HepG2 (cell line): Measurements from ENCODE around the gene SERPINE2. TPM values are rescaled to one million over a fixed set of nuclear protein-coding genes. Genes with fewer than 3 reads are reported as not detected.

ENCODE experiments used
- BRCA1 ChIP-seq: sonication (generic); formaldehyde crosslinking; IDR thresholded peaks from 2 replicates; pipeline ENCODE4 v1.4.0; 2020; ENCODE audit warnings: missing genetic modification reagents
- EED ChIP-seq: sonication (generic); formaldehyde crosslinking; IDR thresholded peaks from 2 replicates; pipeline ENCODE4 v1.5.0; 2020; ENCODE audit warnings: mild to moderate bottlenecking, missing genetic modification reagents
- GATAD2A ChIP-seq: IDR thresholded peaks from 2 replicates; pipeline ENCODE4 v1.6.1; 2016
- HIVEP1 ChIP-seq: sonication (generic); formaldehyde crosslinking; IDR thresholded peaks from 2 replicates; pipeline ENCODE4 v1.4.0; 2020; ENCODE audit warnings: mild to moderate bottlenecking, missing genetic modification reagents
- NFATC3 ChIP-seq: sonication (generic); formaldehyde crosslinking; IDR thresholded peaks from 2 replicates; pipeline ENCODE4 v1.5.1; 2020; ENCODE audit warnings: mild to moderate bottlenecking, missing genetic modification reagents
- PRMT3 ChIP-seq: sonication (generic); formaldehyde crosslinking; IDR thresholded peaks from 2 replicates; pipeline ENCODE4 v1.8.1; 2022; ENCODE audit warnings: low read depth, mild to moderate bottlenecking, moderate library complexity, missing genetic modification reagents, borderline replicate concordance
- SP4 ChIP-seq: sonication (generic); formaldehyde crosslinking; IDR thresholded peaks from 2 replicates; pipeline ENCODE4 v1.8.1; 2023; ENCODE audit warnings: mild to moderate bottlenecking, missing genetic modification reagents
- ZNF20 ChIP-seq: sonication (generic); formaldehyde crosslinking; IDR thresholded peaks from 2 replicates; pipeline ENCODE4 v1.4.0; 2020; ENCODE audit warnings: mild to moderate bottlenecking, moderate library complexity, missing genetic modification reagents
- ZNF232 ChIP-seq: sonication (generic); formaldehyde crosslinking; IDR thresholded peaks from 2 replicates; pipeline ENCODE4 v1.4.0; 2020; ENCODE audit warnings: missing genetic modification reagents, borderline replicate concordance
- ZSCAN9 ChIP-seq: IDR thresholded peaks from 2 replicates; pipeline ENCODE4 v1.6.1; 2016; ENCODE audit warnings: borderline replicate concordance
- polyA plus RNA-seq, 8 experiments: library from polyadenylated mRNA; depleted of rRNA in 3 of 8; stranded (reverse) in 7 of 8; unstranded in 1 of 8; fragments of >200 nt; fragmentation: Illumina TruSeq in 4 of 8; extraction: Trizol in 4 of 8; gene quantifications; 2 replicates each; pipeline versions ENCODE4 v1.2.1 to v1.2.3, GENCODE V29; 2011 to 2016; ENCODE audit warnings: low read depth in 4 of 8, missing spikeins in 1 of 8, mixed read lengths in 1 of 8; ENCODE audit not compliant: insufficient read depth in 1 of 8
- total RNA-seq, 5 experiments: library from RNA; depleted of rRNA; stranded (reverse); fragments of >200 nt; fragmentation: Illumina TruSeq; extraction: Trizol; gene quantifications; 2 replicates each; pipeline ENCODE4 v1.2.3, GENCODE V29; 2016; ENCODE audit warnings: low read depth in 1 of 5
- TF ChIP-seq, protein P1 (sequence below): sonication (generic); formaldehyde crosslinking; IDR thresholded peaks from 2 replicates; pipeline ENCODE4 v1.9.0; 2021; ENCODE audit warnings: missing genetic modification reagents, mild to moderate bottlenecking, borderline replicate concordance
- TF ChIP-seq, protein P2 (sequence below): sonication (generic); formaldehyde crosslinking; IDR thresholded peaks from 2 replicates; pipeline ENCODE4 v1.4.0; 2020; ENCODE audit warnings: mild to moderate bottlenecking, missing genetic modification reagents, borderline replicate concordance
- TF ChIP-seq, protein P3 (sequence below): sonication (generic); formaldehyde crosslinking; conservative IDR thresholded peaks from 2 replicates; pipeline ENCODE4 v1.8.0; 2022; ENCODE audit warnings: mild to moderate bottlenecking, moderate library complexity, missing genetic modification reagents
- TF ChIP-seq, protein P4 (sequence below): sonication (generic); formaldehyde crosslinking; IDR thresholded peaks from 2 replicates; pipeline ENCODE4 v1.4.0; 2020; ENCODE audit warnings: missing genetic modification reagents
- TF ChIP-seq, protein P5 (sequence below): sonication (generic); formaldehyde crosslinking; conservative IDR thresholded peaks from 2 replicates; pipeline ENCODE4 v1.4.0; 2020; ENCODE audit warnings: mild to moderate bottlenecking, missing genetic modification reagents, moderate library complexity

The SERPINE2 gene
- total and polyA plus RNA-seq, 2 of the 13 experiments (the other 11 are each of a cell fraction or from before 2014, with no cell fraction given): 7.9 to 18.1 TPM

DNA sequence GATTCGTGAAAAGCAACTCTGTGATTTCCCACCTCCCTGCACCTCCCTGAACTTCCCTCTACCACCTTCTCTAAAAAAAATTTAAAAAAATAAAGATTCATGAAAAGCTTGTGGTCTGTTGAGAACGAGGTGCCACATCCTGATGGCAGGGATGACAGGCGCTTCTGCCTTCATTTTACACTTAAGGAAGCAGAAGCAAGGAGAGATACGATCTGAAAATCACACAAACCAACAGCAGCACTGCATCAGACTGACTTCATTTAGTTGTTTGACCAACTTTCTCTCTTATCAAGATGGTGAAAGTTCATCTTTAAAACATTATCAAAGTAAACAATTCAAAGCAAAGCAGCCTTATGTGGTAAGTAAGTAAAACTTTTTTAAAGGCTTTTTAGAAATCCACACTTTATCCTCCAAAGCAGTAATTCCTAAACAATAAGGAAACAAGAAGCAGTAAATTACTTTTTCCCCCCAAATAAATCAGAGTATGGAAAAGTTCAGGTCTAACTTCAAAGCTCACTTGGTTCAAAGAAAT lies 109.4 kb downstream of the SERPINE2 start (continued):
- TF ChIP-seq, protein P1, sequence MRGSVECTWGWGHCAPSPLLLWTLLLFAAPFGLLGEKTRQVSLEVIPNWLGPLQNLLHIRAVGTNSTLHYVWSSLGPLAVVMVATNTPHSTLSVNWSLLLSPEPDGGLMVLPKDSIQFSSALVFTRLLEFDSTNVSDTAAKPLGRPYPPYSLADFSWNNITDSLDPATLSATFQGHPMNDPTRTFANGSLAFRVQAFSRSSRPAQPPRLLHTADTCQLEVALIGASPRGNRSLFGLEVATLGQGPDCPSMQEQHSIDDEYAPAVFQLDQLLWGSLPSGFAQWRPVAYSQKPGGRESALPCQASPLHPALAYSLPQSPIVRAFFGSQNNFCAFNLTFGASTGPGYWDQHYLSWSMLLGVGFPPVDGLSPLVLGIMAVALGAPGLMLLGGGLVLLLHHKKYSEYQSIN: no peak
- TF ChIP-seq HIVEP1 (no peak), EED (CRISPR knock-in tag) (no peak), GATAD2A (CRISPR knock-in tag) (peak; percentile 49), BRCA1 (CRISPR knock-in tag) (0 out of 2 replicates have a peak, but pooled peaks have one; percentile 67), ZSCAN9 (CRISPR knock-in tag) (0 out of 2 replicates have a peak, but pooled peaks have one; percentile 7), PRMT3 (CRISPR knock-in tag) (no peak), NFATC3 (CRISPR knock-in tag) (no peak), ZNF20 (CRISPR knock-in tag) (0 out of 2 replicates have a peak, but pooled peaks have one; percentile 46), ZNF232 (CRISPR knock-in tag) (0 out of 2 replicates have a peak, but pooled peaks have one; percentile 31), SP4 (CRISPR knock-in tag) (no peak)
- TF ChIP-seq, protein P2, sequence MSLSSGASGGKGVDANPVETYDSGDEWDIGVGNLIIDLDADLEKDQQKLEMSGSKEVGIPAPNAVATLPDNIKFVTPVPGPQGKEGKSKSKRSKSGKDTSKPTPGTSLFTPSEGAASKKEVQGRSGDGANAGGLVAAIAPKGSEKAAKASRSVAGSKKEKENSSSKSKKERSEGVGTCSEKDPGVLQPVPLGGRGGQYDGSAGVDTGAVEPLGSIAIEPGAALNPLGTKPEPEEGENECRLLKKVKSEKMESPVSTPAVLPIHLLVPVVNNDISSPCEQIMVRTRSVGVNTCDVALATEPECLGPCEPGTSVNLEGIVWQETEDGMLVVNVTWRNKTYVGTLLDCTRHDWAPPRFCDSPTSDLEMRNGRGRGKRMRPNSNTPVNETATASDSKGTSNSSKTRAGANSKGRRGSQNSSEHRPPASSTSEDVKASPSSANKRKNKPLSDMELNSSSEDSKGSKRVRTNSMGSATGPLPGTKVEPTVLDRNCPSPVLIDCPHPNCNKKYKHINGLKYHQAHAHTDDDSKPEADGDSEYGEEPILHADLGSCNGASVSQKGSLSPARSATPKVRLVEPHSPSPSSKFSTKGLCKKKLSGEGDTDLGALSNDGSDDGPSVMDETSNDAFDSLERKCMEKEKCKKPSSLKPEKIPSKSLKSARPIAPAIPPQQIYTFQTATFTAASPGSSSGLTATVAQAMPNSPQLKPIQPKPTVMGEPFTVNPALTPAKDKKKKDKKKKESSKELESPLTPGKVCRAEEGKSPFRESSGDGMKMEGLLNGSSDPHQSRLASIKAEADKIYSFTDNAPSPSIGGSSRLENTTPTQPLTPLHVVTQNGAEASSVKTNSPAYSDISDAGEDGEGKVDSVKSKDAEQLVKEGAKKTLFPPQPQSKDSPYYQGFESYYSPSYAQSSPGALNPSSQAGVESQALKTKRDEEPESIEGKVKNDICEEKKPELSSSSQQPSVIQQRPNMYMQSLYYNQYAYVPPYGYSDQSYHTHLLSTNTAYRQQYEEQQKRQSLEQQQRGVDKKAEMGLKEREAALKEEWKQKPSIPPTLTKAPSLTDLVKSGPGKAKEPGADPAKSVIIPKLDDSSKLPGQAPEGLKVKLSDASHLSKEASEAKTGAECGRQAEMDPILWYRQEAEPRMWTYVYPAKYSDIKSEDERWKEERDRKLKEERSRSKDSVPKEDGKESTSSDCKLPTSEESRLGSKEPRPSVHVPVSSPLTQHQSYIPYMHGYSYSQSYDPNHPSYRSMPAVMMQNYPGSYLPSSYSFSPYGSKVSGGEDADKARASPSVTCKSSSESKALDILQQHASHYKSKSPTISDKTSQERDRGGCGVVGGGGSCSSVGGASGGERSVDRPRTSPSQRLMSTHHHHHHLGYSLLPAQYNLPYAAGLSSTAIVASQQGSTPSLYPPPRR (CRISPR knock-in tag): peak; percentile 35; the same call in 1 of the 2 replicates
- TF ChIP-seq, protein P3, sequence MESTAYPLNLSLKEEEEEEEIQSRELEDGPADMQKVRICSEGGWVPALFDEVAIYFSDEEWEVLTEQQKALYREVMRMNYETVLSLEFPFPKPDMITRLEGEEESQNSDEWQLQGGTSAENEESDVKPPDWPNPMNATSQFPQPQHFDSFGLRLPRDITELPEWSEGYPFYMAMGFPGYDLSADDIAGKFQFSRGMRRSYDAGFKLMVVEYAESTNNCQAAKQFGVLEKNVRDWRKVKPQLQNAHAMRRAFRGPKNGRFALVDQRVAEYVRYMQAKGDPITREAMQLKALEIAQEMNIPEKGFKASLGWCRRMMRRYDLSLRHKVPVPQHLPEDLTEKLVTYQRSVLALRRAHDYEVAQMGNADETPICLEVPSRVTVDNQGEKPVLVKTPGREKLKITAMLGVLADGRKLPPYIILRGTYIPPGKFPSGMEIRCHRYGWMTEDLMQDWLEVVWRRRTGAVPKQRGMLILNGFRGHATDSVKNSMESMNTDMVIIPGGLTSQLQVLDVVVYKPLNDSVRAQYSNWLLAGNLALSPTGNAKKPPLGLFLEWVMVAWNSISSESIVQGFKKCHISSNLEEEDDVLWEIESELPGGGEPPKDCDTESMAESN (CRISPR knock-in tag): peak; percentile 12; the same call in 1 of the 2 replicates
- TF ChIP-seq, protein P4, sequence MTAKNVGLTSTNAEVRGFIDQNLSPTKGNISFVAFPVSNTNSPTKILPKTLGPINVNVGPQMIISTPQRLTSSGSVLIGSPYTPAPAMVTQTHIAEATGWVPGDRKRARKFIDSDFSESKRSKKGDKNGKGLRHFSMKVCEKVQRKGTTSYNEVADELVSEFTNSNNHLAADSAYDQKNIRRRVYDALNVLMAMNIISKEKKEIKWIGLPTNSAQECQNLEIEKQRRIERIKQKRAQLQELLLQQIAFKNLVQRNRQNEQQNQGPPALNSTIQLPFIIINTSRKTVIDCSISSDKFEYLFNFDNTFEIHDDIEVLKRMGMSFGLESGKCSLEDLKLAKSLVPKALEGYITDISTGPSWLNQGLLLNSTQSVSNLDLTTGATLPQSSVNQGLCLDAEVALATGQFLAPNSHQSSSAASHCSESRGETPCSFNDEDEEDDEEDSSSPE: no peak
- TF ChIP-seq, protein P5, sequence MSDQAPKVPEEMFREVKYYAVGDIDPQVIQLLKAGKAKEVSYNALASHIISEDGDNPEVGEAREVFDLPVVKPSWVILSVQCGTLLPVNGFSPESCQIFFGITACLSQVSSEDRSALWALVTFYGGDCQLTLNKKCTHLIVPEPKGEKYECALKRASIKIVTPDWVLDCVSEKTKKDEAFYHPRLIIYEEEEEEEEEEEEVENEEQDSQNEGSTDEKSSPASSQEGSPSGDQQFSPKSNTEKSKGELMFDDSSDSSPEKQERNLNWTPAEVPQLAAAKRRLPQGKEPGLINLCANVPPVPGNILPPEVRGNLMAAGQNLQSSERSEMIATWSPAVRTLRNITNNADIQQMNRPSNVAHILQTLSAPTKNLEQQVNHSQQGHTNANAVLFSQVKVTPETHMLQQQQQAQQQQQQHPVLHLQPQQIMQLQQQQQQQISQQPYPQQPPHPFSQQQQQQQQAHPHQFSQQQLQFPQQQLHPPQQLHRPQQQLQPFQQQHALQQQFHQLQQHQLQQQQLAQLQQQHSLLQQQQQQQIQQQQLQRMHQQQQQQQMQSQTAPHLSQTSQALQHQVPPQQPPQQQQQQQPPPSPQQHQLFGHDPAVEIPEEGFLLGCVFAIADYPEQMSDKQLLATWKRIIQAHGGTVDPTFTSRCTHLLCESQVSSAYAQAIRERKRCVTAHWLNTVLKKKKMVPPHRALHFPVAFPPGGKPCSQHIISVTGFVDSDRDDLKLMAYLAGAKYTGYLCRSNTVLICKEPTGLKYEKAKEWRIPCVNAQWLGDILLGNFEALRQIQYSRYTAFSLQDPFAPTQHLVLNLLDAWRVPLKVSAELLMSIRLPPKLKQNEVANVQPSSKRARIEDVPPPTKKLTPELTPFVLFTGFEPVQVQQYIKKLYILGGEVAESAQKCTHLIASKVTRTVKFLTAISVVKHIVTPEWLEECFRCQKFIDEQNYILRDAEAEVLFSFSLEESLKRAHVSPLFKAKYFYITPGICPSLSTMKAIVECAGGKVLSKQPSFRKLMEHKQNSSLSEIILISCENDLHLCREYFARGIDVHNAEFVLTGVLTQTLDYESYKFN (CRISPR knock-in tag): peak; percentile 55
